D721Med (cell line): ENCODE data around the gene CHRNA7.

ENCODE experiments used
- DNase-seq: peaks from one replicate; pipeline ENCODE4 v3.0.0; 2011; ENCODE audit warnings: low spot score; ENCODE audit not compliant: insufficient read length
- FAIRE-seq: peaks from 2 replicates; lab custom pipeline; 2011; peaks lifted over from hg19 to GRCh38; lab: Jason Lieb, UNC
- CTCF ChIP-seq: IDR thresholded peaks from 2 replicates; pipeline ENCODE4 v1.5.1; 2012; ENCODE audit warnings: mild to moderate bottlenecking, control low read depth; ENCODE audit not compliant: insufficient read depth; ENCODE audit errors: missing control alignments

Gene CHRNA7

GRCh38 chr15:32034106-32034505 lies 3.8 kb downstream of the CHRNA7 start:
- DNase-seq (no peak), FAIRE-seq (no peak)
- no peak for TF ChIP-seq CTCF

GRCh38 chr15:32035285-32035684 lies 5.0 kb downstream of the CHRNA7 start:
- FAIRE-seq = no peak

GRCh38 chr15:32036971-32037370 lies 6.7 kb downstream of the CHRNA7 start:
- DNase-seq (no peak), FAIRE-seq (no peak)
- TF ChIP-seq CTCF = no peak

More at GRCh38 chr15:32035285-32035684, 5.0 kb downstream of the CHRNA7 start:
- no peak for DNase-seq
- no peak for TF ChIP-seq CTCF

GRCh38 chr15:32041294-32041693 lies 11.0 kb downstream of the CHRNA7 start:
- no peak for TF ChIP-seq CTCF
- no peak for DNase-seq
- no peak for FAIRE-seq

- no peak for FAIRE-seq
- no peak for DNase-seq
- no peak for TF ChIP-seq CTCF
These were observed 12.1 kb downstream of the CHRNA7 start for GRCh38 chr15:32042269-32042972.

- no peak for DNase-seq
- TF ChIP-seq CTCF = no peak
- no peak for FAIRE-seq
These were observed 23.4 kb downstream of the CHRNA7 start for GRCh38 chr15:32053719-32054118.

GRCh38 chr15:32057876-32058425 lies 27.6 kb downstream of the CHRNA7 start:
- DNase-seq (no peak), FAIRE-seq (no peak)
- TF ChIP-seq CTCF = no peak
